SK-N-SH treated with all-trans-retinoic acid at 6 μM for 48 hours (cell line): ENCODE results near the gene KRTAP10-3.

Source experiments
- ARNTL ChIP-seq: fragments of 450-650 bp; formaldehyde crosslinking; IDR thresholded peaks from 2 replicates; pipeline ENCODE4 v1.5.0; 2020; ENCODE audit warnings: low read depth, mild to moderate bottlenecking, moderate library complexity, borderline replicate concordance
- CSDC2 ChIP-seq: fragments of 250-450 bp; sonication (Bioruptor Pico); IDR thresholded peaks from 2 replicates; pipeline ENCODE4 v1.5.0; 2020; ENCODE audit warnings: mild to moderate bottlenecking, moderate library complexity
- ESRRG ChIP-seq: fragments of 250-450 bp; sonication (Bioruptor Pico); IDR thresholded peaks from 2 replicates; pipeline ENCODE4 v1.6.1; 2021; ENCODE audit warnings: mild to moderate bottlenecking
- GLIS3 ChIP-seq: fragments of 250-450 bp; sonication (Bioruptor Pico); IDR thresholded peaks from 2 replicates; pipeline ENCODE4 v1.5.0; 2020; ENCODE audit warnings: mild to moderate bottlenecking, moderate library complexity
- ISL1 ChIP-seq: fragments of 250-450 bp; sonication (Bioruptor Pico); IDR thresholded peaks from 2 replicates; pipeline ENCODE4 v2.1.2; 2022; ENCODE audit warnings: mild to moderate bottlenecking, moderate library complexity
- PPARA ChIP-seq: fragments of 250-450 bp; sonication (Bioruptor Pico); IDR thresholded peaks from 2 replicates; pipeline ENCODE4 v1.5.0; 2020; ENCODE audit warnings: mild to moderate bottlenecking, borderline replicate concordance
- TF ChIP-seq, protein P1 (sequence below): fragments of 250-450 bp; sonication (Bioruptor Pico); IDR thresholded peaks from 2 replicates; pipeline ENCODE4 v1.8.0; 2021; ENCODE audit warnings: low read depth, mild to moderate bottlenecking, moderate library complexity, borderline replicate concordance
- TF ChIP-seq, protein P2 (sequence below): fragments of 250-450 bp; sonication (Bioruptor Pico); IDR thresholded peaks from 2 replicates; pipeline ENCODE4 v1.5.0; 2020; ENCODE audit warnings: mild to moderate bottlenecking, moderate library complexity

DNA sequence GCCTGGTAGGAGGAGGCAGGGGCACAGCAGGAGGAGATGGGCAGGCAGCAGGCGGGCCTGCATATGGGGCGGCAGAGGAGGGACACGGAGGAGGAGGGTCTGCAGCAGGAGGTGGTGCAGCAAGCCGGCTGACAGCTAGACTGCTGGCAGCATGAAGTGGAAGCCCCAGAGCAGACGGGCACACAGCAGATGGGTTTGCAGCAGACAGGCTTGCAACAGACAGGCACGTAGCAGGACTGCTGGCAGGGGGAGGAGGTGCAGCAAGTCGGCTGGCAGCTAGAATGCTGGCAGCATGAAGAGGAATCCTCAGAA, 21.2 kb upstream of the KRTAP10-3 start:
- TF ChIP-seq PPARA (CRISPR knock-in tag), result no peak
- TF ChIP-seq, protein P1, sequence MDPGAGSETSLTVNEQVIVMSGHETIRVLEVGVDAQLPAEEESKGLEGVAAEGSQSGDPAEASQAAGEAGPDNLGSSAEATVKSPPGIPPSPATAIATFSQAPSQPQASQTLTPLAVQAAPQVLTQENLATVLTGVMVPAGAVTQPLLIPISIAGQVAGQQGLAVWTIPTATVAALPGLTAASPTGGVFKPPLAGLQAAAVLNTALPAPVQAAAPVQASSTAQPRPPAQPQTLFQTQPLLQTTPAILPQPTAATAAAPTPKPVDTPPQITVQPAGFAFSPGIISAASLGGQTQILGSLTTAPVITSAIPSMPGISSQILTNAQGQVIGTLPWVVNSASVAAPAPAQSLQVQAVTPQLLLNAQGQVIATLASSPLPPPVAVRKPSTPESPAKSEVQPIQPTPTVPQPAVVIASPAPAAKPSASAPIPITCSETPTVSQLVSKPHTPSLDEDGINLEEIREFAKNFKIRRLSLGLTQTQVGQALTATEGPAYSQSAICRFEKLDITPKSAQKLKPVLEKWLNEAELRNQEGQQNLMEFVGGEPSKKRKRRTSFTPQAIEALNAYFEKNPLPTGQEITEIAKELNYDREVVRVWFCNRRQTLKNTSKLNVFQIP (CRISPR knock-in tag), result no peak
- TF ChIP-seq GLIS3, result no peak
- TF ChIP-seq CSDC2 (CRISPR knock-in tag), result no peak
- no peak for TF ChIP-seq ISL1 (CRISPR knock-in tag)
- no peak for TF ChIP-seq ESRRG (CRISPR knock-in tag)
- TF ChIP-seq, protein P2, sequence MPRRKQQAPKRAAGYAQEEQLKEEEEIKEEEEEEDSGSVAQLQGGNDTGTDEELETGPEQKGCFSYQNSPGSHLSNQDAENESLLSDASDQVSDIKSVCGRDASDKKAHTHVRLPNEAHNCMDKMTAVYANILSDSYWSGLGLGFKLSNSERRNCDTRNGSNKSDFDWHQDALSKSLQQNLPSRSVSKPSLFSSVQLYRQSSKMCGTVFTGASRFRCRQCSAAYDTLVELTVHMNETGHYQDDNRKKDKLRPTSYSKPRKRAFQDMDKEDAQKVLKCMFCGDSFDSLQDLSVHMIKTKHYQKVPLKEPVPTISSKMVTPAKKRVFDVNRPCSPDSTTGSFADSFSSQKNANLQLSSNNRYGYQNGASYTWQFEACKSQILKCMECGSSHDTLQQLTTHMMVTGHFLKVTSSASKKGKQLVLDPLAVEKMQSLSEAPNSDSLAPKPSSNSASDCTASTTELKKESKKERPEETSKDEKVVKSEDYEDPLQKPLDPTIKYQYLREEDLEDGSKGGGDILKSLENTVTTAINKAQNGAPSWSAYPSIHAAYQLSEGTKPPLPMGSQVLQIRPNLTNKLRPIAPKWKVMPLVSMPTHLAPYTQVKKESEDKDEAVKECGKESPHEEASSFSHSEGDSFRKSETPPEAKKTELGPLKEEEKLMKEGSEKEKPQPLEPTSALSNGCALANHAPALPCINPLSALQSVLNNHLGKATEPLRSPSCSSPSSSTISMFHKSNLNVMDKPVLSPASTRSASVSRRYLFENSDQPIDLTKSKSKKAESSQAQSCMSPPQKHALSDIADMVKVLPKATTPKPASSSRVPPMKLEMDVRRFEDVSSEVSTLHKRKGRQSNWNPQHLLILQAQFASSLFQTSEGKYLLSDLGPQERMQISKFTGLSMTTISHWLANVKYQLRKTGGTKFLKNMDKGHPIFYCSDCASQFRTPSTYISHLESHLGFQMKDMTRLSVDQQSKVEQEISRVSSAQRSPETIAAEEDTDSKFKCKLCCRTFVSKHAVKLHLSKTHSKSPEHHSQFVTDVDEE (CRISPR knock-in tag), result no peak
- TF ChIP-seq ARNTL, result no peak
